ENCODE data around the gene TRIM38. TPM values are rescaled to one million over a fixed set of nuclear protein-coding genes. Genes with fewer than 3 reads are reported as not detected.

The TRIM38 gene
- total and polyA plus RNA-seq, 2 of the 13 experiments (the other 11 are each of a cell fraction or from before 2014, with no cell fraction given), result 2.5 to 3.1 TPM

- 0 out of 2 replicates have a peak, but pooled peaks have one; percentile 19 for TF ChIP-seq KDM1A (CRISPR knock-in tag; IDR thresholded peaks at IDR 0.05)
- peak; percentile 48; the same call in 1 of the 2 replicates for TF ChIP-seq ERF (CRISPR knock-in tag; IDR thresholded peaks at IDR 0.05)
- TF ChIP-seq THAP7 (CRISPR knock-in tag; IDR thresholded peaks at IDR 0.05), result no peak
- TF ChIP-seq RFXANK (CRISPR knock-in tag; IDR thresholded peaks at IDR 0.05), result no peak; the same call in 1 of the 2 replicates
- no peak for TF ChIP-seq TBP (CRISPR knock-in tag; IDR thresholded peaks at IDR 0.05)
- TF ChIP-seq ZNF724P (CRISPR knock-in tag; IDR thresholded peaks at IDR 0.05; ENCODE audit: borderline replicate concordance), result no peak
- no peak for TF ChIP-seq SMAD9 (CRISPR knock-in tag; IDR thresholded peaks at IDR 0.05)
- TF ChIP-seq NR1H2 (CRISPR knock-in tag; IDR thresholded peaks at IDR 0.05; ENCODE audit: borderline replicate concordance, low read depth), result no peak
- TF ChIP-seq MLXIP (CRISPR knock-in tag; IDR thresholded peaks at IDR 0.05; ENCODE audit: borderline replicate concordance), result no peak
- TF ChIP-seq TARDBP (CRISPR knock-in tag; IDR thresholded peaks at IDR 0.05), result peak; percentile 24; the same call in 1 of the 2 replicates
- no peak for TF ChIP-seq TCF7 (IDR thresholded peaks at IDR 0.05; ENCODE audit: low read depth)
- no peak for TF ChIP-seq ZNF354B (CRISPR knock-in tag; IDR thresholded peaks at IDR 0.05)
- TF ChIP-seq ZNF432 (CRISPR knock-in tag; IDR thresholded peaks at IDR 0.05; ENCODE audit: borderline replicate concordance), result no peak
- no peak for TF ChIP-seq ZSCAN22 (CRISPR knock-in tag; IDR thresholded peaks at IDR 0.05)
- TF ChIP-seq ZXDC (CRISPR knock-in tag; IDR thresholded peaks at IDR 0.05), result no peak
- TF ChIP-seq ZNF20 (CRISPR knock-in tag; IDR thresholded peaks at IDR 0.05), result no peak
Measured at GRCh38 chr6:26025894-26026832, 63.6 kb downstream of the TRIM38 start (continued).
